ENCODE data around the gene HOXA9.

HOXA9 gene

GRCh38 chr7:27131390-27131819 lies 33.9 kb downstream of the HOXA9 start:
- Histone ChIP-seq H3K9me3 (replicated peaks; ENCODE audit: insufficient read depth, low read length) (no peaks in the 10 kb centered on the region), H3K4me3 (ENCODE audit: low read length) (no peak overlapping the region), H3K4me2 (ENCODE audit: low read depth, low read length) (no peak overlapping the region), H3K27ac (ENCODE audit: low read length) (no peak overlapping the region), H2AFZ (ENCODE audit: low read length) (no peak overlapping the region), H3K9ac (ENCODE audit: low read length) (no peak overlapping the region), H3K4me1 (ENCODE audit: low read length) (no peaks in the 10 kb centered on the region), H3K36me3 (replicated peaks; ENCODE audit: insufficient read depth, low read length) (no peaks in the 10 kb centered on the region), H4K20me1 (ENCODE audit: insufficient read depth, low read length) (no peaks in the 10 kb centered on the region), H3K9me2 (replicated peaks; ENCODE audit: insufficient read depth, low read length) (no peaks in the 10 kb centered on the region), H3F3A (ENCODE audit: insufficient read depth, low read length) (no peaks in the 10 kb centered on the region), H3K27me3 (replicated peaks; ENCODE audit: insufficient read depth, low read length) (peaks cover 3% of the 10 kb centered on the region; the same call in 1 of the 2 replicates), H3K79me2 (ENCODE audit: low read length) (no peaks in the 10 kb centered on the region)
- TF ChIP-seq EZH2 (optimal IDR thresholded peaks at IDR 0.05; ENCODE audit: low read depth, low read length) (no peak), CTCF (IDR thresholded peaks at IDR 0.05; ENCODE audit: low read length) (no peak), EZH2phosphoT487 (IDR thresholded peaks at IDR 0.05; ENCODE audit: low read length) (no peak)
- DNase-seq, result no peak

- no peak for TF ChIP-seq EZH2 (optimal IDR thresholded peaks at IDR 0.05; ENCODE audit: low read depth, low read length)
- no peak for TF ChIP-seq EZH2phosphoT487 (IDR thresholded peaks at IDR 0.05; ENCODE audit: low read length)
- TF ChIP-seq CTCF (IDR thresholded peaks at IDR 0.05; ENCODE audit: low read length), result no peak
- no peaks in the 10 kb centered on the region for H3K79me2 ChIP-seq (ENCODE audit: low read length)
- no peak for DNase-seq
- H2AFZ ChIP-seq (ENCODE audit: low read length), result no peak within 1 kb of the TSS
- H3K4me2 ChIP-seq (ENCODE audit: low read depth, low read length), result no peak within 1 kb of the TSS
- H3K36me3 ChIP-seq (replicated peaks; ENCODE audit: insufficient read depth, low read length), result no peaks in the 10 kb centered on the region
- no peak within 1 kb of the TSS for H3K4me3 ChIP-seq (ENCODE audit: low read length)
- peaks cover 3% of the 10 kb centered on the region; the same call in 1 of the 2 replicates for H3K27me3 ChIP-seq (replicated peaks; ENCODE audit: insufficient read depth, low read length)
- H3K9me3 ChIP-seq (replicated peaks; ENCODE audit: insufficient read depth, low read length), result no peaks in the 10 kb centered on the region
- no peak within 1 kb of the TSS for H3K9ac ChIP-seq (ENCODE audit: low read length)
- no peak within 1 kb of the TSS for H3K27ac ChIP-seq (ENCODE audit: low read length)
- no peaks in the 10 kb centered on the region for H3K9me2 ChIP-seq (replicated peaks; ENCODE audit: insufficient read depth, low read length)
- no peaks in the 10 kb centered on the region for H3F3A ChIP-seq (ENCODE audit: insufficient read depth, low read length)
- no peaks in the 10 kb centered on the region for H3K4me1 ChIP-seq (ENCODE audit: low read length)
- no peaks in the 10 kb centered on the region for H4K20me1 ChIP-seq (ENCODE audit: insufficient read depth, low read length)
Observed at GRCh38 chr7:27130540-27131389, 34.6 kb downstream of the HOXA9 start, which contains the start of gene HOXA4. TSS of gene HOXA4 (minus strand) at chr7:27130757. CDS start at chr7:27130733, 24 bp downstream.

- Histone ChIP-seq H2AFZ (ENCODE audit: low read length) (no peak overlapping the region), H3K4me3 (ENCODE audit: low read length) (no peak overlapping the region), H3K9me3 (replicated peaks; ENCODE audit: insufficient read depth, low read length) (no peaks in the 10 kb centered on the region), H3K36me3 (replicated peaks; ENCODE audit: insufficient read depth, low read length) (no peaks in the 10 kb centered on the region), H3K9me2 (replicated peaks; ENCODE audit: insufficient read depth, low read length) (no peaks in the 10 kb centered on the region), H3F3A (ENCODE audit: insufficient read depth, low read length) (no peaks in the 10 kb centered on the region), H3K27me3 (replicated peaks; ENCODE audit: insufficient read depth, low read length) (peaks cover 3% of the 10 kb centered on the region; the same call in 1 of the 2 replicates), H4K20me1 (ENCODE audit: insufficient read depth, low read length) (no peaks in the 10 kb centered on the region), H3K79me2 (ENCODE audit: low read length) (no peaks in the 10 kb centered on the region), H3K27ac (ENCODE audit: low read length) (no peak overlapping the region), H3K4me1 (ENCODE audit: low read length) (no peaks in the 10 kb centered on the region), H3K4me2 (ENCODE audit: low read depth, low read length) (no peak overlapping the region), H3K9ac (ENCODE audit: low read length) (no peak overlapping the region)
- TF ChIP-seq EZH2 (optimal IDR thresholded peaks at IDR 0.05; ENCODE audit: low read depth, low read length) (no peak), CTCF (IDR thresholded peaks at IDR 0.05; ENCODE audit: low read length) (no peak), EZH2phosphoT487 (IDR thresholded peaks at IDR 0.05; ENCODE audit: low read length) (no peak)
- no peak for DNase-seq
Observed at GRCh38 chr7:27129729-27130539, 35.4 kb downstream of the HOXA9 start.

Measured in MM.1S (cell line).